Epithelial cell of proximal tubule (primary cell): Measurements from ENCODE around the gene CDC26. TPM values are rescaled to one million over a fixed set of nuclear protein-coding genes. Genes with fewer than 3 reads are reported as not detected.

Experiments used
- DNase-seq: peaks from one replicate; pipeline ENCODE4 v3.0.0-alpha.2; 2011; ENCODE audit warnings: low read depth
- H3K4me3 ChIP-seq: 2 replicates; pipeline ENCODE4 v1.5.1; 2011; ENCODE audit warnings: low read depth, mild to moderate bottlenecking, low read length
- total RNA-seq: library from RNA; depleted of rRNA; stranded (reverse); fragments of >200 nt; gene quantifications from 2 replicates; pipeline ENCODE4 v1.2.3, GENCODE V29; 2015
- TF ChIP-seq, protein P1 (sequence below): conservative IDR thresholded peaks from 2 replicates; pipeline ENCODE4 v1.5.1; 2012; ENCODE audit warnings: low read depth, mild to moderate bottlenecking, low read length

CDC26 gene
- total RNA-seq, 1 donor from 2014 or later: 44.6 TPM

DNA sequence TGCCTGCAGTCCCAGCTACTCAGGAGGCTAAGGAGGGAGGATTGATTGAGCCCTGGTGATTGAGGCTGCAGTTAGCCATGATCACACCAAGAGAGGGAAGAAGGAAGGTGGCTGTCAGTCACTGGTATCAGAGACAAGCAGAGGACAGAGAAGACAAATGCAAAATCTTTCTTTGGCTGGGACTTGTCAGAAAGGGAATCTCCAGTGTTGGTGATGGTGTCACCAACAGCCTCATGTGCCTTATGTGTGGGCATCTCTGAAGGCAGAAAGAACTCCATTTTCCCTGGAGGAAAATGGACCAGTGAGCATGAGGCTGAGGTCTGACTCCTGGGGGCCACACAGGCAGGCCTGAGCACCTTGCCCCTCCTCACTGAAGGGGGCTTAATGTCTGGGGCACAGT, 39.9 kb upstream of the CDC26 start:
- TF ChIP-seq, protein P1, sequence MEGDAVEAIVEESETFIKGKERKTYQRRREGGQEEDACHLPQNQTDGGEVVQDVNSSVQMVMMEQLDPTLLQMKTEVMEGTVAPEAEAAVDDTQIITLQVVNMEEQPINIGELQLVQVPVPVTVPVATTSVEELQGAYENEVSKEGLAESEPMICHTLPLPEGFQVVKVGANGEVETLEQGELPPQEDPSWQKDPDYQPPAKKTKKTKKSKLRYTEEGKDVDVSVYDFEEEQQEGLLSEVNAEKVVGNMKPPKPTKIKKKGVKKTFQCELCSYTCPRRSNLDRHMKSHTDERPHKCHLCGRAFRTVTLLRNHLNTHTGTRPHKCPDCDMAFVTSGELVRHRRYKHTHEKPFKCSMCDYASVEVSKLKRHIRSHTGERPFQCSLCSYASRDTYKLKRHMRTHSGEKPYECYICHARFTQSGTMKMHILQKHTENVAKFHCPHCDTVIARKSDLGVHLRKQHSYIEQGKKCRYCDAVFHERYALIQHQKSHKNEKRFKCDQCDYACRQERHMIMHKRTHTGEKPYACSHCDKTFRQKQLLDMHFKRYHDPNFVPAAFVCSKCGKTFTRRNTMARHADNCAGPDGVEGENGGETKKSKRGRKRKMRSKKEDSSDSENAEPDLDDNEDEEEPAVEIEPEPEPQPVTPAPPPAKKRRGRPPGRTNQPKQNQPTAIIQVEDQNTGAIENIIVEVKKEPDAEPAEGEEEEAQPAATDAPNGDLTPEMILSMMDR: no peak
- no peak for DNase-seq
- no peak overlapping the region for H3K4me3 ChIP-seq

DNA sequence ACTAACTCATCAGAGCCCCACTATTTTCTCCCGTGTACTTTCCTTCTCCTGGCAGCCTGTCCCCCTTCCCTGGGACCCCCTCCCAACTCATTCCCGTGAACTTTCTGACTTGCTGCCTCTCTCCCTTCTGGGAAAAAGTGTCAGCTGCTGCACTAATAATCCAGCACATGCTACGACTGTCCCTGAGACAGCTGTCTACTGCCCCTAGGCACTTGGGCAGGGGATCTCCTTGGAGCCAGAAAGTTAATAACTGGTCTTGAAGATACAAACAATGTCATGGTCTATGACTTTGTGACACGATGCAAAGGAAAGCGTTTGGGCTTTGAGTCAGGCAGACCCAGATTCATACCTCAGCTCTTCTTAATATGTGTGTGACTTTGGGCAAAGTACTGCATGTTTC, 37.9 kb upstream of the CDC26 start:
- no peak overlapping the region for H3K4me3 ChIP-seq
- DNase-seq: no peak
- TF ChIP-seq, protein P1: no peak

DNA sequence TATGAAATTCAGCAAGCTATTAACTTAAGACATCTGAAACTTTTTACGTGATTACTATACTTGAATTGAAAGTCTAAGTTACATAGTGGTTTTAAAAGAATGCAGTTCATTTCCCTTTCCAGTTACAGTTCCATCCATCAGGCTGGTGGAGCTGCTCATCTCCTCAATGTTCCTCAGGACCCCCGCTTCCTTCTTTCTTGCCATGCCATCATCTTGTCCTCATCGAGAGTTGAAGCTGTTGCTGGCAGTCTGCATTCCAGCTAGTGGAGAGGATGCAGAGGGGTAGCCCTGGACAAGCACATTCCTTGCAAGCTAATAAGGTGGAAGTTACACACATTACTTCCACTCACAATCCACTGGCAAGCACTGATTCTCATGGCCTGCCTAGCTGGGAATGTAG, 36.6 kb upstream of the CDC26 start:
- DNase-seq: no peak
- no peak overlapping the region for H3K4me3 ChIP-seq
- TF ChIP-seq, protein P1: no peak

DNA sequence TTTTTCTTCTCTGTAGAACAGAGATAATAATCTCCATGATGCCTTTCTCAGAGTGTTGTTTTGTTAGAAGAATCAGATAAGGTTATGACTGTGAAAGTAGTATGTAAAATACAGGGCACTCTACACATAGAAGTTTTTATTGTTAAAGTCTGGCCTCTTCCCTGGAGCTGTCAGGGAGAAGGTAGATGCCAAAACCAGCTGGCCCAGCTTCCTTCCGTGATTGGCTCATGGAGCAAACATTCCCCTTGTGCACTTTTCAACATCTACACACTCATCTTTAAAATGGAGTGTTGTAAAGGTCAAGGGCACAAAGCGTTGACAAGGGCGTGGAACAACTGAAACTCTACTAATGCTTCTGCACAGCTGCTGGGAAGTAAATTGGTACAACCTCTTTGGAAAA, 35.2 kb upstream of the CDC26 start:
- DNase-seq: no peak
- TF ChIP-seq, protein P1: no peak
- no peak overlapping the region for H3K4me3 ChIP-seq

DNA sequence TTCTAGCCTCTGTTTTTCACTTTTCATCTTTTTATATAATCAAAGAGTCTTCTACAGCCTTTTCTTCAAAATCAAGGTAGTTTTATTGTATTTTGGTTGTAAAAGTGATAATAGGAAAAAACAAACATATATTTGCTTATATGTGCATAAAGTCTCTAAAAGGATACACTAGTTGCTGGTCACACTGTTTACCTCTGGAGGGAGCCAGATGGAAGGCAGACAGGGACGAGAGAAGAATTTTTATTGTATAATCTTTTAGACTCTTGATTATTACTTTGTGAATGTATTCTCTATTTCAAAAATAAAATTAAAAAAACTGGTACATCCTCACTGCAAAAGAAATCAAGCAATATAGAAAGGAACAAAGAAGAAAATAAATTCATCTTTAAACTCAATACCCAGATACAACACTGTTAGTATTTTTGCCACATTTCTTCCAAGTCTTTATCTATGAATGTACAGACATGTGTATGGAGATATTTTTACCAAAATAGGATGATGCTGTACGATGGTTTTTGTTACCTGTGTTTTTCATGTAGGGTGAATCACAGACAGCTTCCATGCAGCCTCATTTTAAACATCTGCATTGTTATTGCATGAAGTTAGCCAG, 33.9 kb upstream of the CDC26 start:
- TF ChIP-seq, protein P1: peak; percentile 86
- DNase-seq: no peak

DNA sequence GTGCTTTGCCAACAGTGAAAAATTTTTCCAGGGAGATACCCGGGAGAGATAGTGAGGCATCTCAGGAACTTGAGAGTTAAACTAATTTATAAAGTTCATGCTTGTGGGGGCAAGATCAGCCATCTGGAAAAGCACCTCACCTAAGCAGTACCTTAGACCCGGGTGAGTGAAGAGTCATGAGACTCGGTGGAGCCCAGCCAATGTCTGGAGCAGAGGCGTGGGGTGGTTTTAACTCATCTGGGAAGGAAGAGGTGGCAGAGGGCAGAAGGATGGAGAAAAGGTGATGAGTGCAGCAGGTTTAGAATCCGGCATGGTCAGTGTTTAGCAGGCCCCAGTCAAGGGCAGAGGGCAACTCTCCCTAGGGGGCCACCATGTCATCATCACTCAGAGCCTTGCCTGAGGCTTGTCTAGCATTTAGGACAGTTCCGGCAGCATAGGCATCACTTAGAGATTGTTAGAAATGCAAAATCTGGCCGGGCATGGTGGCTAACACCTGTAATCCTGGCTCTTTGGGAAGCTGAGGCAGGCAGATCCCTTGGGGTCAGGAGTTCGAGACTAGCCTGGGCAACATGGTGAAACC, 32.1 kb upstream of the CDC26 start:
- TF ChIP-seq, protein P1: no peak
- no peak for DNase-seq
- no peak overlapping the region for H3K4me3 ChIP-seq

More for the DNA sequence above, 33.9 kb upstream of the CDC26 start:
- H3K4me3 ChIP-seq: no peak overlapping the region

DNA sequence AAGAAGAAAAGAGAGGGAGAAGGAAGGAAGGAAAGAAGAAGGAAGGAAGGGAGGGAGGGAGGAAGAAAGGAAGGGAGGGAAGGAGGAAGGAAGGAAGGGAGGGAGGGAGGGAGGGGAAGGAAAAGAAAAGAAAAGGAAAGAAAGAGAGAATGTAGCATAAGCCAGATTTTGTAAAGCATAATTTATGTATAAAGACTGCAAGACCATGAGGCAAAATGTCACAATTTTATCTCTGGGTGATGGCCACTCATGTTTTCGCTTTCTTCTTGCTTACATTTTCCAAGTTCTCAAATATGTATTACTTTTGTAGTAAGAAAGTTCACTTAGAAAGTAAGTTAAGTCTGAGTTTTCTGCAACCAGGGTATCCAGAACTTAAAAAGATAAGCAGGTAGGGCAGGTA, 31.2 kb upstream of the CDC26 start:
- TF ChIP-seq, protein P1: no peak
- no peak for DNase-seq
- H3K4me3 ChIP-seq: no peak overlapping the region
